Articular chondrocyte of knee joint (primary cell): ENCODE data around the gene GPR149. TPM values are rescaled to one million over a fixed set of nuclear protein-coding genes. Genes with fewer than 3 reads are reported as not detected.

ENCODE experiments used
- small RNA-seq: library from RNA; depleted of rRNA; stranded (forward); fragments of <200 nt; gene quantifications from one replicate; pipeline ENCODE3, GENCODE V24; 2012
- total RNA-seq: library from RNA; depleted of rRNA; stranded (reverse); fragments of >200 nt; gene quantifications from 2 replicates; pipeline ENCODE4 v1.2.3, GENCODE V29; 2012

GPR149 gene, protein sequence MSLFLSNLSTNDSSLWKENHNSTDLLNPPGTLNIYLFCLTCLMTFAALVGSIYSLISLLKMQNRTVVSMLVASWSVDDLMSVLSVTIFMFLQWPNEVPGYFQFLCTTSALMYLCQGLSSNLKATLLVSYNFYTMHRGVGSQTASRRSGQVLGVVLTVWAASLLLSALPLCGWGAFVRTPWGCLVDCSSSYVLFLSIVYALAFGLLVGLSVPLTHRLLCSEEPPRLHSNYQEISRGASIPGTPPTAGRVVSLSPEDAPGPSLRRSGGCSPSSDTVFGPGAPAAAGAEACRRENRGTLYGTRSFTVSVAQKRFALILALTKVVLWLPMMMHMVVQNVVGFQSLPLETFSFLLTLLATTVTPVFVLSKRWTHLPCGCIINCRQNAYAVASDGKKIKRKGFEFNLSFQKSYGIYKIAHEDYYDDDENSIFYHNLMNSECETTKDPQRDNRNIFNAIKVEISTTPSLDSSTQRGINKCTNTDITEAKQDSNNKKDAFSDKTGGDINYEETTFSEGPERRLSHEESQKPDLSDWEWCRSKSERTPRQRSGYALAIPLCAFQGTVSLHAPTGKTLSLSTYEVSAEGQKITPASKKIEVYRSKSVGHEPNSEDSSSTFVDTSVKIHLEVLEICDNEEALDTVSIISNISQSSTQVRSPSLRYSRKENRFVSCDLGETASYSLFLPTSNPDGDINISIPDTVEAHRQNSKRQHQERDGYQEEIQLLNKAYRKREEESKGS
- not detected in 2 replicates for total RNA-seq

GRCh38 chr3:154430014-154430413, at the start of gene GPR149:
Gene GPR149, minus strand, starts transcription at chr3:154430190. Its CDS starts 575 bp downstream, at chr3:154429615.

DNA sequence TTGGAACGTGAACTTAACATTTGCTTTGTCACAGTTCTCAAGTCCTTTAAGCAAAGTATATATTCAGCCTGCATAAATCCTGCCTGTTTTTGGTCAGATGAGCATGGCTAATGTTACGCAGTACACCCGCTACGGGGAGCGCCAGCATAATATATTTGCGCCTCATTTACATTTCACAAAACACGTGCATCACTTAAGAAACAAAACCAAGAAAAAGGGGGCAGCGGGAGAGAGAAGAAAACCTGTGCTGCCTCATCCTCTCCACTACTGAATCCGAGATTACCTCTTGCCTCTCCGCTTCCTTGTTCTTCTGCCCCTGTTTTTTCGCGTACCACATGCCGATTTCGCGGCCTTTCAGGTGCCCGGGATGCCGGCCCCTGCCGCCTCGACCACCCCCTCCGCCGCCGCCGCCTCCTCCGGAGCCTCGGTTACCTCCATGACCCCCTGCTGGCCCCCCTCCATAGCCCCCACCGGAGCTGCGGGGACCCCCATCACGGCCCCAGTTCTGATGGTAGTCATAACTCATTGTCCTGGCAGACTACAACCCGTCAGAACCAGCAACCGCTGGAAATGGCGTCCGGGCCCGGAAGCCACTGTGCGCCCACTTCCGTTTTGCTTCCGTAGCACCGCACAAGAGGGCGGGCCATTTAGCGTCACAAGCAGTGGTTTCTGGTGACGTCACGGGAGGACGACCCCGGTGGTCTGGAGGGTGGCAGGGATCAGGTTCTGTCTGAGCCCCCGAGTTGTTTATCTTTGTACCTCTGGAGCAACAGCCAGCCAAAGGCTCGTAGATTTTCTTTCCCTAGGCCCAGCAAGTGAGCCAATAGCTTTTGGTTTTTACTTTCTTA, 105.9 kb downstream of the GPR149 start, which contains the start of gene DHX36:
Gene DHX36 (minus strand): TSS at position 597 of the 848 bp plus-strand sequence. CDS start 71 bp downstream, at position 526.

Small RNAs within 50 kb of the gene (small RNA-seq; reads per million reads assigned to genes)
- not detected for gene RF01210

Other genes starting within 250 kb of the GPR149 start
- 40.8 and 49.7 TPM in 2 replicates for gene DHX36, start 105.7 kb downstream of the GPR149 start, total RNA-seq